PFSK-1 (cell line): ENCODE measurements around the gene PPP2R5C.

Source experiments
- POLR2AphosphoS5 ChIP-seq: IDR thresholded peaks from 2 replicates; pipeline ENCODE4 v1.6.1; 2012; ENCODE audit warnings: low read depth, mild to moderate bottlenecking, control low read depth, low read length, moderate library complexity
- TAF1 ChIP-seq: IDR thresholded peaks from 2 replicates; pipeline ENCODE4 v1.6.1; 2012; ENCODE audit warnings: low read length, control low read depth, borderline replicate concordance; ENCODE audit not compliant: insufficient read depth
- TF ChIP-seq, protein P1 (sequence below), 2 experiments: IDR thresholded peaks; 2 replicates each; pipeline versions ENCODE4 v1.6.1 to v1.8.0; 2011 to 2012; ENCODE audit warnings: low read depth in 2 of 2, low read length in 2 of 2, control low read depth in 1 of 2, inconsistent platforms in 1 of 2, mild to moderate bottlenecking in 1 of 2, moderate library complexity in 1 of 2; ENCODE audit not compliant: insufficient read depth in 1 of 2

DNA sequence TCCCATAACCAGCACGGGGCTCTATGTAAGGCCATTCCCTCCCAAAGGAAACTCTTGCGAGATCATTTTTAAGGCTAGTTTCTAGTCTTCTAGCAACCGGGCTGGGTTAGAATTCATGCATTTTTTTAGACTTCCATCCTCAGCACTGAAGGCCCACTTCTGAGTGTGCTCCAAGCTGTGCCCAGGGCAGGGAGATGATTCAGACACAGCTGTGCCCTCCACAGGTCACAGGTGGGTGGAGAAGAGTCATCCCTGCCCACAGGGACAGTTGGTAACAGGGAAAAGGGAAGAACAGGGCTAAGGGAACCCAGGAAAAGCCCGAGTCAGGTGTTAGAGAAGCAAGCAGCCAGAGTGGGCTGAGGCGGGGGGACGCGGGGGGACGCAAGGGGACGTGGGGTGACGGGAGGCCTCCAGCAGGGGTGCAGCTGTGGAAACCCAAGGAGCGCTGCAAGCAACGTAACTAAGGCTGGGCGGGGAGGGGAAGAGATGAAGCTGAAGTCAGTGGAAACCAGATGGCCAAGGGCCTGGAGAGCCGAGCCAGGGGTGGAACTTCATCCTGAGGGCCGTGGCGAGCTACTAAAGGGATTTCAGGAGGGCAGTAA lies 27.2 kb upstream of the PPP2R5C start:
- TF ChIP-seq, protein P1, sequence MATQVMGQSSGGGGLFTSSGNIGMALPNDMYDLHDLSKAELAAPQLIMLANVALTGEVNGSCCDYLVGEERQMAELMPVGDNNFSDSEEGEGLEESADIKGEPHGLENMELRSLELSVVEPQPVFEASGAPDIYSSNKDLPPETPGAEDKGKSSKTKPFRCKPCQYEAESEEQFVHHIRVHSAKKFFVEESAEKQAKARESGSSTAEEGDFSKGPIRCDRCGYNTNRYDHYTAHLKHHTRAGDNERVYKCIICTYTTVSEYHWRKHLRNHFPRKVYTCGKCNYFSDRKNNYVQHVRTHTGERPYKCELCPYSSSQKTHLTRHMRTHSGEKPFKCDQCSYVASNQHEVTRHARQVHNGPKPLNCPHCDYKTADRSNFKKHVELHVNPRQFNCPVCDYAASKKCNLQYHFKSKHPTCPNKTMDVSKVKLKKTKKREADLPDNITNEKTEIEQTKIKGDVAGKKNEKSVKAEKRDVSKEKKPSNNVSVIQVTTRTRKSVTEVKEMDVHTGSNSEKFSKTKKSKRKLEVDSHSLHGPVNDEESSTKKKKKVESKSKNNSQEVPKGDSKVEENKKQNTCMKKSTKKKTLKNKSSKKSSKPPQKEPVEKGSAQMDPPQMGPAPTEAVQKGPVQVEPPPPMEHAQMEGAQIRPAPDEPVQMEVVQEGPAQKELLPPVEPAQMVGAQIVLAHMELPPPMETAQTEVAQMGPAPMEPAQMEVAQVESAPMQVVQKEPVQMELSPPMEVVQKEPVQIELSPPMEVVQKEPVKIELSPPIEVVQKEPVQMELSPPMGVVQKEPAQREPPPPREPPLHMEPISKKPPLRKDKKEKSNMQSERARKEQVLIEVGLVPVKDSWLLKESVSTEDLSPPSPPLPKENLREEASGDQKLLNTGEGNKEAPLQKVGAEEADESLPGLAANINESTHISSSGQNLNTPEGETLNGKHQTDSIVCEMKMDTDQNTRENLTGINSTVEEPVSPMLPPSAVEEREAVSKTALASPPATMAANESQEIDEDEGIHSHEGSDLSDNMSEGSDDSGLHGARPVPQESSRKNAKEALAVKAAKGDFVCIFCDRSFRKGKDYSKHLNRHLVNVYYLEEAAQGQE (IDR thresholded peaks at IDR 0.05; ENCODE audit: insufficient read depth in 1 of 2, low read depth in 2 of 2, low read length in 2 of 2) = no peak
- TF ChIP-seq TAF1 = no peak
- TF ChIP-seq POLR2AphosphoS5 = no peak
